Liver (tissue), 9 donors: Measurements from ENCODE around the gene PNKD. TPM values are rescaled to one million over a fixed set of nuclear protein-coding genes. Genes with fewer than 3 reads are reported as not detected.
A peak's percentile ranks its signal among the peaks of the same experiment; 100 is the strongest.

Experiments
- DNase-seq: peaks from one replicate; pipeline ENCODE4 v3.0.0-alpha.2; 2017; ENCODE audit warnings: low spot score
- H3K27ac ChIP-seq, 2 donors: one replicate each; pipeline ENCODE4 v1.7.0; 2013; ENCODE audit warnings: inconsistent platforms in 2 of 2, low read length in 2 of 2, control low read depth in 1 of 2, low read depth in 1 of 2, mild to moderate bottlenecking in 1 of 2
- H3K27me3 ChIP-seq, 4 donors: one replicate each; pipeline versions ENCODE4 v1.6.1 to v1.7.0; 2013; ENCODE audit warnings: low read length in 3 of 4, inconsistent platforms in 1 of 4, mild to moderate bottlenecking in 1 of 4, moderate library complexity in 1 of 4; ENCODE audit not compliant: control insufficient read depth in 4 of 4, insufficient read depth in 4 of 4
- H3K36me3 ChIP-seq, 4 donors: one replicate each; pipeline versions ENCODE4 v1.6.1 to v1.7.0; 2013; ENCODE audit warnings: low read length in 3 of 4, mild to moderate bottlenecking in 3 of 4, low read depth in 1 of 4, moderate library complexity in 1 of 4; ENCODE audit not compliant: control insufficient read depth in 4 of 4, insufficient read depth in 3 of 4
- H3K4me1 ChIP-seq, 4 donors: one replicate each; pipeline versions ENCODE4 v1.6.1 to v1.7.0; 2013; ENCODE audit warnings: low read length in 3 of 4, mild to moderate bottlenecking in 3 of 4, moderate library complexity in 1 of 4; ENCODE audit not compliant: control insufficient read depth in 4 of 4, insufficient read depth in 4 of 4
- H3K4me3 ChIP-seq, 3 donors: one replicate each; pipeline versions ENCODE4 v1.6.1 to v1.7.0; 2013; ENCODE audit warnings: low read length in 3 of 3, control low read depth in 1 of 3, low read depth in 1 of 3, mild to moderate bottlenecking in 1 of 3
- H3K9ac ChIP-seq, 2 donors: one replicate each; pipeline ENCODE4 v1.7.0; 2013; ENCODE audit warnings: low read length in 2 of 2, mild to moderate bottlenecking in 2 of 2, moderate library complexity in 2 of 2, control low read depth in 1 of 2, low read depth in 1 of 2
- H3K9me3 ChIP-seq, 4 donors: one replicate each; pipeline versions ENCODE4 v1.6.1 to v1.7.0; 2013; ENCODE audit warnings: low read length in 3 of 4; ENCODE audit not compliant: control insufficient read depth in 4 of 4
- EGR1 ChIP-seq, 2 donors: IDR thresholded peaks; 2 replicates each; pipeline ENCODE4 v1.6.1; 2016 to 2018; ENCODE audit warnings: antibody characterized with exemption in 2 of 2, low read depth in 2 of 2
- FOXA1 ChIP-seq: IDR thresholded peaks from 2 replicates; pipeline ENCODE4 v1.6.1; 2016; ENCODE audit warnings: antibody characterized with exemption
- FOXA2 ChIP-seq: IDR thresholded peaks from 2 replicates; pipeline ENCODE4 v1.6.1; 2016; ENCODE audit warnings: antibody characterized with exemption
- GABPA ChIP-seq, 2 donors: IDR thresholded peaks in 1 of 2; conservative IDR thresholded peaks in 1 of 2; 2 replicates each; pipeline ENCODE4 v1.6.1; 2016; ENCODE audit warnings: antibody characterized with exemption in 2 of 2, mild to moderate bottlenecking in 1 of 2, moderate library complexity in 1 of 2
- JUND ChIP-seq, 2 donors: IDR thresholded peaks; 2 replicates each; pipeline ENCODE4 v1.6.1; 2016; ENCODE audit warnings: antibody characterized with exemption in 2 of 2
- RAD21 ChIP-seq, 2 donors: IDR thresholded peaks; 2 replicates each; pipeline ENCODE4 v1.6.1; 2016; ENCODE audit warnings: antibody characterized with exemption in 2 of 2, mild to moderate bottlenecking in 2 of 2
- RXRA ChIP-seq, 2 donors: IDR thresholded peaks; 2 replicates each; pipeline ENCODE4 v1.6.1; 2017 to 2018; ENCODE audit warnings: antibody characterized with exemption in 2 of 2, mild to moderate bottlenecking in 1 of 2
- SP1 ChIP-seq: IDR thresholded peaks from 2 replicates; pipeline ENCODE4 v1.6.1; 2018; ENCODE audit warnings: antibody characterized with exemption, mild to moderate bottlenecking
- YY1 ChIP-seq: IDR thresholded peaks from 2 replicates; pipeline ENCODE4 v1.6.1; 2016; ENCODE audit warnings: antibody characterized with exemption, mild to moderate bottlenecking
- WGBS: extraction: QIAGEN DNeasy Blood & Tissue Kit; methylation state at CpG from one replicate; pipeline ENCODE4 v1.1.7; 2013; 5-methylcytosine and 5-hydroxymethylcytosine counted together
- polyA plus RNA-seq, 2 donors: library from polyadenylated mRNA; stranded (reverse) in 1 of 2; unstranded in 1 of 2; fragments of 200-250 nt in 1 of 2; fragments of >200 nt in 1 of 2; fragmentation: Nextera tagmentation in 1 of 2; extraction: Ambion mirVana in 1 of 2; gene quantifications; one replicate each; pipeline versions ENCODE4 v1.2.1 to v1.2.3, GENCODE V29; 2013 to 2015
- total RNA-seq, 2 donors: library from RNA; depleted of rRNA; stranded (reverse); fragments of >200 nt; gene quantifications; one replicate each; pipeline ENCODE4 v1.2.3, GENCODE V29; 2014
- TF ChIP-seq, protein P1 (sequence below): IDR thresholded peaks from 2 replicates; pipeline ENCODE4 v1.6.1; 2016; ENCODE audit warnings: antibody characterized with exemption, mild to moderate bottlenecking
- TF ChIP-seq, protein P2 (sequence below): fragments of 150-350 bp; IDR thresholded peaks from 2 replicates; pipeline ENCODE4 v1.5.1; 2017; ENCODE audit warnings: improper control_type of control experiment, low read depth, low read length; ENCODE audit not compliant: missing input control
- donor health status: healthy.
- donor health status: healthy.
- donor health status: healthy.
- donor health status: healthy.
- donor health status: healthy.

PNKD gene
- total and polyA plus RNA-seq, 4 donors, result 28.5 to 161 (median 94.9) TPM

DNA sequence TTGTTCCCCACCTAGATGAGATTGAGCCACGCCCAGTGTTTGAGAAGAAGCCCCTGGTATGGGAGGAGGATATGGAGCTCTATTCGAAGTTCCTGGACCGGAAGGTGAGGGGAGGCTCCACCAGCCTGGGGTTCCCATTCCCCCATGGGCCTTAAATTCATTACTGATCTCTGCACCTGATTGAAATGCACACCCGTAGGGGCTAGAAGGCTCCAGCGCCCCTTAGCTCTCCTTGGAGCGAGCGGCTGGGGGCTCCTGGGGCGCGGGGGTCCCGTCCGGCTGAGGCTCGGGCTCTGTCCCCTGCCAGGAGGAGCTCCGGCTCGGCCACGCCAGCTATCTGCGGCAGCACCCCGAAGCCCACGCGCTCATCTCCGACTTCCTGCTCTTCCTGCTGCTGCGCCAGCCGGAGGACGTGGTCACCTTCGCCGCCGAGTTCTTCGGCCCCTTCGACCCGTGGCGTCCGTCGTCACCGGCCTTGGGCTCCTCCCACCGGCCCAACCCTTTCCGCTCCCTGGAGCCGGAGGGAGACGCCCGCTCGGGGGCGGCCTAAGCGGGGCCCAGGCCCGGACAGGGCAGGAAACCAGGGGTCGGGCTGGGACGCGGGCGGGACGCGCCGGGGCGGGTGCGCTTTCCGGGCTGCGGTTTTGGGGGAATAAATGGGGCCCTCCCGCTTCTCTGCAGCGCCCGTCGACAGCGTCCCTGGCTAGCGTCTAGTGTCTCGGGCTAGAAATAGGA is 97.3 kb downstream of the PNKD start:
- 3% methylated on average over 60 of the region's 60 CpGs for WGBS
- Histone ChIP-seq H3K36me3 (no peaks in the 10 kb centered on the region), H3K4me3 (peak overlapping the region; percentile 67 to 83 (median 68)), H3K9ac (peak overlapping the region; percentile 72 to 92), H3K4me1 (peaks cover 0 to 5% (median under 1%) of the 10 kb centered on the region in 4 donors), H3K27ac (peak overlapping the region; percentile 96 to 97), H3K9me3 (no peaks in the 10 kb centered on the region), H3K27me3 (no peaks in the 10 kb centered on the region)
- TF ChIP-seq FOXA1, result no peak
- TF ChIP-seq EGR1 (IDR thresholded peaks at IDR 0.05; ENCODE audit: low read depth in 2 of 2), result no peak
- no peak for TF ChIP-seq FOXA2
- TF ChIP-seq, protein P1, sequence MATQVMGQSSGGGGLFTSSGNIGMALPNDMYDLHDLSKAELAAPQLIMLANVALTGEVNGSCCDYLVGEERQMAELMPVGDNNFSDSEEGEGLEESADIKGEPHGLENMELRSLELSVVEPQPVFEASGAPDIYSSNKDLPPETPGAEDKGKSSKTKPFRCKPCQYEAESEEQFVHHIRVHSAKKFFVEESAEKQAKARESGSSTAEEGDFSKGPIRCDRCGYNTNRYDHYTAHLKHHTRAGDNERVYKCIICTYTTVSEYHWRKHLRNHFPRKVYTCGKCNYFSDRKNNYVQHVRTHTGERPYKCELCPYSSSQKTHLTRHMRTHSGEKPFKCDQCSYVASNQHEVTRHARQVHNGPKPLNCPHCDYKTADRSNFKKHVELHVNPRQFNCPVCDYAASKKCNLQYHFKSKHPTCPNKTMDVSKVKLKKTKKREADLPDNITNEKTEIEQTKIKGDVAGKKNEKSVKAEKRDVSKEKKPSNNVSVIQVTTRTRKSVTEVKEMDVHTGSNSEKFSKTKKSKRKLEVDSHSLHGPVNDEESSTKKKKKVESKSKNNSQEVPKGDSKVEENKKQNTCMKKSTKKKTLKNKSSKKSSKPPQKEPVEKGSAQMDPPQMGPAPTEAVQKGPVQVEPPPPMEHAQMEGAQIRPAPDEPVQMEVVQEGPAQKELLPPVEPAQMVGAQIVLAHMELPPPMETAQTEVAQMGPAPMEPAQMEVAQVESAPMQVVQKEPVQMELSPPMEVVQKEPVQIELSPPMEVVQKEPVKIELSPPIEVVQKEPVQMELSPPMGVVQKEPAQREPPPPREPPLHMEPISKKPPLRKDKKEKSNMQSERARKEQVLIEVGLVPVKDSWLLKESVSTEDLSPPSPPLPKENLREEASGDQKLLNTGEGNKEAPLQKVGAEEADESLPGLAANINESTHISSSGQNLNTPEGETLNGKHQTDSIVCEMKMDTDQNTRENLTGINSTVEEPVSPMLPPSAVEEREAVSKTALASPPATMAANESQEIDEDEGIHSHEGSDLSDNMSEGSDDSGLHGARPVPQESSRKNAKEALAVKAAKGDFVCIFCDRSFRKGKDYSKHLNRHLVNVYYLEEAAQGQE, result peak; percentile 74
- peak; percentile 63 for TF ChIP-seq YY1
- TF ChIP-seq RAD21 (IDR thresholded peaks at IDR 0.05), result peak; percentile 48 to 54
- TF ChIP-seq RXRA (IDR thresholded peaks at IDR 0.05), result peak in 1 of 2 donors; percentile 47
- TF ChIP-seq SP1, result peak; percentile 65
- TF ChIP-seq GABPA (IDR thresholded peaks at IDR 0.05 in 1 of 2, conservative IDR thresholded peaks at IDR 0.05 in 1 of 2), result peak in 1 of 2 donors; percentile 75
- TF ChIP-seq JUND (IDR thresholded peaks at IDR 0.05), result no peak
- DNase-seq, result peak; percentile 85

DNA sequence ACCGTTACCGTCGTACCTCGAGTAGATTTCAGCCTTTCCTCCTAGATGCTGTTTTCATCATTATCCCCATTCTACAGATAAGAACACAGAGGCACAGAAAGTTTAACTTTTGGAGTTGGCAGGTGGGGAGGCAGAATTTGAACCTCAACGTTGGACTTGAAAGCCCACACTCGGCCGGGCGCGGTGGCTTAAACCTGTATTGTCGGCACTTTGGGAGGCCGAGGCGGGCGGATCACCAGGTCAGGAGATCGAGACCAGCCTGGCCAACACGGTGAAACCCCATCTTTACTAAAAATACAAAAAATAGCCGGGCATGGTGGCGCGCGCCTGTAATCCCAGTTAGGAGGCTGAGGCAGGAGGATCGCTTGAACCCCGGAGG is 97.8 kb downstream of the PNKD start:
- no peak for TF ChIP-seq GABPA (IDR thresholded peaks at IDR 0.05 in 1 of 2, conservative IDR thresholded peaks at IDR 0.05 in 1 of 2)
- TF ChIP-seq EGR1 (IDR thresholded peaks at IDR 0.05; ENCODE audit: low read depth in 2 of 2), result no peak
- TF ChIP-seq, protein P2, sequence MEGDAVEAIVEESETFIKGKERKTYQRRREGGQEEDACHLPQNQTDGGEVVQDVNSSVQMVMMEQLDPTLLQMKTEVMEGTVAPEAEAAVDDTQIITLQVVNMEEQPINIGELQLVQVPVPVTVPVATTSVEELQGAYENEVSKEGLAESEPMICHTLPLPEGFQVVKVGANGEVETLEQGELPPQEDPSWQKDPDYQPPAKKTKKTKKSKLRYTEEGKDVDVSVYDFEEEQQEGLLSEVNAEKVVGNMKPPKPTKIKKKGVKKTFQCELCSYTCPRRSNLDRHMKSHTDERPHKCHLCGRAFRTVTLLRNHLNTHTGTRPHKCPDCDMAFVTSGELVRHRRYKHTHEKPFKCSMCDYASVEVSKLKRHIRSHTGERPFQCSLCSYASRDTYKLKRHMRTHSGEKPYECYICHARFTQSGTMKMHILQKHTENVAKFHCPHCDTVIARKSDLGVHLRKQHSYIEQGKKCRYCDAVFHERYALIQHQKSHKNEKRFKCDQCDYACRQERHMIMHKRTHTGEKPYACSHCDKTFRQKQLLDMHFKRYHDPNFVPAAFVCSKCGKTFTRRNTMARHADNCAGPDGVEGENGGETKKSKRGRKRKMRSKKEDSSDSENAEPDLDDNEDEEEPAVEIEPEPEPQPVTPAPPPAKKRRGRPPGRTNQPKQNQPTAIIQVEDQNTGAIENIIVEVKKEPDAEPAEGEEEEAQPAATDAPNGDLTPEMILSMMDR, result peak; percentile 2
- Histone ChIP-seq H3K36me3 (no peaks in the 10 kb centered on the region), H3K9ac (peak overlapping the region; percentile 60 to 92), H3K9me3 (no peaks in the 10 kb centered on the region), H3K4me3 (peak overlapping the region; percentile 30 to 83 (median 65)), H3K4me1 (peaks cover 0 to 5% (median under 1%) of the 10 kb centered on the region in 4 donors), H3K27me3 (no peaks in the 10 kb centered on the region), H3K27ac (peak overlapping the region; percentile 96 to 97)
- no peak for DNase-seq
- 58% methylated on average over 21 of the region's 21 CpGs for WGBS
